Upper lobe of left lung (tissue), 4 donors: ENCODE results near the gene ETS1.

Experiments used
- CTCF ChIP-seq, 6 experiments: fragments of 450-650 bp in 4 of 6; fragments of 200-600 bp in 2 of 6; sonication (generic) in 2 of 6; IDR thresholded peaks; one replicate each; pipeline ENCODE4 v1.5.1; 2016 to 2019; ENCODE audit warnings: antibody characterized with exemption in 6 of 6
- EP300 ChIP-seq, 4 donors: sonication (generic); formaldehyde crosslinking; IDR thresholded peaks; one replicate each; pipeline ENCODE4 v1.5.1; 2017; ENCODE audit warnings: antibody characterized with exemption in 4 of 4, control low read depth in 2 of 4
- POLR2A ChIP-seq, 4 donors: fragments of 450-650 bp; IDR thresholded peaks; one replicate each; pipeline ENCODE4 v1.5.1; 2016 to 2017; ENCODE audit warnings: antibody characterized with exemption in 4 of 4, mild to moderate bottlenecking in 2 of 4

- TF ChIP-seq CTCF (IDR thresholded peaks at IDR 0.05) (no peak), POLR2A (IDR thresholded peaks at IDR 0.05) (no peak), EP300 (IDR thresholded peaks at IDR 0.05) (no peak)
These were observed 81.0 kb downstream of the ETS1 start for GRCh38 chr11:128506356-128506755.
